ENCODE data around the gene FOXL1. TPM values are rescaled to one million over a fixed set of nuclear protein-coding genes. Genes with fewer than 3 reads are reported as not detected.

FOXL1 gene
- total RNA-seq (under 1 TPM in 3 of 4 donors, not detected in 1; 0.14 to 0.36 (median 0.28) TPM), polyA plus RNA-seq (1 to 10 TPM in 1 of 3 donors, under 1 TPM in 2; 0.60 to 1.6 (median 0.80) TPM)

DNA sequence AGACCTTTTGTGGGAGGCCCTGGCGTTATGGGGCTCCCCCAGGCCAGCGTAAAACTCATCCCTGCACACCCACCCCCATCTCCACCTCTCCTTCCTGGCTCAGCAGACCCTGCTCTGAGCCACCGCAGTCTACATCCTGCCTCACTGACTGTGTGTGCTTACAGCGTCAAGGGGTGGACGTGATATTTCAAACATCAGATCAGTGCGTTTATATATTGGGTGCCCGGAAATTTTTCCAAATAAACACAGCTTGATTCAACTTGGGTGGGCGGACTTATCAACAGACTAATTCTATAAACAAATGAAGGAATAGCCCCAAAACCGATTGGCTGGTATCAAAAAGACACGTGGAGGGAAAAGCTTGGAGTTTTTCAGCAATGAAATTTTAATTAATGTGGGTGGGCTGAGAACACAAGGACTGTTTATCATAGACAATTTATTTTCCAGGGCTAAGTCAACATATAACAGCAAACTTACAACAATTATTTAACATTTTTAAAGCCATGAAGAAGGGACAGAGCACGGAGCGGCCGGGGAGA is at the start of gene FOXL1:
TSS of gene FOXL1 (plus strand) at position 489 of the 539 bp plus-strand sequence. CDS start 175 bp downstream, outside the sequence.
- intact Hi-C loops (cut with DNase I), result loop anchor here (10.0 kb wide), 1 partner anchor 177 kb away; no protein-coding TSS in a partner anchor
- Histone ChIP-seq H3K27me3 (peaks cover 39 to 99% (median 61%) of the 10 kb centered on the region in 3 donors), H3K36me3 (no peaks in the 10 kb centered on the region), H3K4me1 (peaks cover 0 to 31% (median 20%) of the 10 kb centered on the region in 4 donors), H3K9me3 (no peaks in the 10 kb centered on the region), H3K4me3 (peak within 1 kb of the TSS in 1 of 4 donors; percentile 3), H3K27ac (peak within 1 kb of the TSS in 2 of 4 donors; percentile 38 to 39)
- no peak for TF ChIP-seq POLR2A (IDR thresholded peaks at IDR 0.05)
- TF ChIP-seq POLR2AphosphoS5 (IDR thresholded peaks at IDR 0.05), result no peak
- TF ChIP-seq, protein P1, sequence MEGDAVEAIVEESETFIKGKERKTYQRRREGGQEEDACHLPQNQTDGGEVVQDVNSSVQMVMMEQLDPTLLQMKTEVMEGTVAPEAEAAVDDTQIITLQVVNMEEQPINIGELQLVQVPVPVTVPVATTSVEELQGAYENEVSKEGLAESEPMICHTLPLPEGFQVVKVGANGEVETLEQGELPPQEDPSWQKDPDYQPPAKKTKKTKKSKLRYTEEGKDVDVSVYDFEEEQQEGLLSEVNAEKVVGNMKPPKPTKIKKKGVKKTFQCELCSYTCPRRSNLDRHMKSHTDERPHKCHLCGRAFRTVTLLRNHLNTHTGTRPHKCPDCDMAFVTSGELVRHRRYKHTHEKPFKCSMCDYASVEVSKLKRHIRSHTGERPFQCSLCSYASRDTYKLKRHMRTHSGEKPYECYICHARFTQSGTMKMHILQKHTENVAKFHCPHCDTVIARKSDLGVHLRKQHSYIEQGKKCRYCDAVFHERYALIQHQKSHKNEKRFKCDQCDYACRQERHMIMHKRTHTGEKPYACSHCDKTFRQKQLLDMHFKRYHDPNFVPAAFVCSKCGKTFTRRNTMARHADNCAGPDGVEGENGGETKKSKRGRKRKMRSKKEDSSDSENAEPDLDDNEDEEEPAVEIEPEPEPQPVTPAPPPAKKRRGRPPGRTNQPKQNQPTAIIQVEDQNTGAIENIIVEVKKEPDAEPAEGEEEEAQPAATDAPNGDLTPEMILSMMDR (IDR thresholded peaks at IDR 0.05), result no peak
- TF ChIP-seq EP300 (IDR thresholded peaks at IDR 0.05), result no peak
- no peak for DNase-seq
- WGBS, 2 donors, result 42 to 58% methylated on average over 13 of the region's 13 CpGs

- Histone ChIP-seq H3K9me3 (no peaks in the 10 kb centered on the region), H3K4me3 (no peak overlapping the region), H3K36me3 (peaks cover 0 to 15% (median 4%) of the 10 kb centered on the region in 4 donors), H3K27me3 (no peaks in the 10 kb centered on the region), H3K27ac (no peak overlapping the region), H3K4me1 (peaks cover 0 to 15% (median 14%) of the 10 kb centered on the region in 4 donors)
- DNase-seq, result peak; percentile 36
- TF ChIP-seq EP300 (IDR thresholded peaks at IDR 0.05) (no peak), POLR2A (IDR thresholded peaks at IDR 0.05) (no peak), POLR2AphosphoS5 (IDR thresholded peaks at IDR 0.05) (no peak)
- TF ChIP-seq, protein P1 (IDR thresholded peaks at IDR 0.05), result no peak
- intact Hi-C loops (cut with DNase I), result no loop called here
- WGBS, 2 donors, result 81 to 88% methylated on average over 8 of the region's 8 CpGs
These were observed 49.2 kb upstream of the FOXL1 start for GRCh38 chr16:86529160-86529559.

GRCh38 chr16:86530251-86531190 is 47.8 kb upstream of the FOXL1 start:
- Histone ChIP-seq H3K4me3 (no peak overlapping the region), H3K36me3 (peaks cover 0 to 15% (median 4%) of the 10 kb centered on the region in 4 donors), H3K9me3 (no peaks in the 10 kb centered on the region), H3K27ac (peak overlapping the region; percentile 54 to 62 (median 60)), H3K27me3 (no peaks in the 10 kb centered on the region), H3K4me1 (peaks cover 0 to 15% (median 14%) of the 10 kb centered on the region in 4 donors)
- intact Hi-C loops (cut with DNase I), result no loop called here
- DNase-seq, result peak; percentile 66
- TF ChIP-seq, protein P1 (IDR thresholded peaks at IDR 0.05), result no peak
- no peak for TF ChIP-seq EP300 (IDR thresholded peaks at IDR 0.05)
- no peak for TF ChIP-seq POLR2A (IDR thresholded peaks at IDR 0.05)
- TF ChIP-seq POLR2AphosphoS5 (IDR thresholded peaks at IDR 0.05), result no peak
- WGBS, 2 donors, result 82 to 84% methylated on average over 31 of the region's 31 CpGs

GRCh38 chr16:86531191-86531545 is 47.2 kb upstream of the FOXL1 start:
- H3K4me1 ChIP-seq, result peaks cover 0 to 15% (median 14%) of the 10 kb centered on the region in 4 donors
- H3K27me3 ChIP-seq, result no peaks in the 10 kb centered on the region
- no peak overlapping the region for H3K4me3 ChIP-seq
- intact Hi-C loops (cut with DNase I), result no loop called here
- no peaks in the 10 kb centered on the region for H3K9me3 ChIP-seq
- DNase-seq, result peak; percentile 93
- WGBS, 2 donors, result 81 to 83% methylated on average over 7 of the region's 7 CpGs
- H3K27ac ChIP-seq, result peak overlapping the region; percentile 54 to 62 (median 60)
- H3K36me3 ChIP-seq, result peaks cover 0 to 20% (median 4%) of the 10 kb centered on the region in 4 donors
- TF ChIP-seq, protein P1 (IDR thresholded peaks at IDR 0.05), result no peak
- TF ChIP-seq POLR2AphosphoS5 (IDR thresholded peaks at IDR 0.05), result peak in 2 of 4 donors; percentile 6 to 39
- TF ChIP-seq EP300 (IDR thresholded peaks at IDR 0.05), result no peak
- TF ChIP-seq POLR2A (IDR thresholded peaks at IDR 0.05), result no peak

Measured in sigmoid colon (tissue), 7 donors.